Activated CD8-positive, alpha-beta T cell treated with anti-CD3 and anti-CD28 coated beads, Interleukin-2, amount 10 ng/mL, durations not matched to agents 7 days and 5 days (primary cell): ENCODE measurements around the gene ZBED6. TPM values are rescaled to one million over a fixed set of nuclear protein-coding genes. Genes with fewer than 3 reads are reported as not detected.
"Not testable (repeated sequence)": the region's sequence is repeated elsewhere in the genome, so short reads cannot be mapped to it uniquely, and the experiment has no call there.

Experiments used
- ATAC-seq: fragments of 150-1000 bp; cut with Tn5 transposase; one replicate; pipeline ENCODE4 v1.10.0; 2021; ENCODE audit warnings: moderate library complexity
- CTCF ChIA-PET: fragments of 350-600 bp; sonication (Branson Sonifier 250); formaldehyde crosslinking; loops from one replicate; lab custom pipeline; 2021; ENCODE audit warnings: antibody characterized with exemption; lab: Charles Lee
- POLR2A ChIA-PET: fragments of 350-600 bp; sonication (Branson Sonifier 250); formaldehyde crosslinking; loops from one replicate; lab custom pipeline; 2021; ENCODE audit warnings: antibody characterized with exemption; lab: Charles Lee
- DNase-seq: peaks from one replicate; pipeline ENCODE4 v3.0.0-alpha.2; 2020
- H3K27ac Mint-ChIP-seq: one replicate; pipeline ENCODE4 v1.8.0; 2021; ENCODE audit warnings: mild to moderate bottlenecking, mixed read lengths
- H3K27me3 Mint-ChIP-seq: one replicate; pipeline ENCODE4 v1.8.0; 2021; ENCODE audit warnings: low read depth, mixed read lengths
- H3K36me3 Mint-ChIP-seq: one replicate; pipeline ENCODE4 v1.8.0; 2021; ENCODE audit warnings: low read depth, mixed read lengths
- H3K4me1 Mint-ChIP-seq: one replicate; pipeline ENCODE4 v1.8.0; 2021; ENCODE audit warnings: low read depth, mixed read lengths
- H3K4me3 Mint-ChIP-seq: one replicate; pipeline ENCODE4 v1.8.0; 2021; ENCODE audit warnings: mild to moderate bottlenecking, mixed read lengths
- H3K9me3 Mint-ChIP-seq: one replicate; pipeline ENCODE4 v1.8.0; 2022; ENCODE audit warnings: mixed read lengths; ENCODE audit not compliant: insufficient read depth
- total RNA-seq, 2 experiments: library from RNA; stranded (reverse); gene quantifications; one replicate each; pipeline ENCODE4 v1.2.3, GENCODE V29; 2021

ZBED6 gene
- total RNA-seq, 2 experiments from 2014 or later: 16.3 to 18.4 TPM

DNA sequence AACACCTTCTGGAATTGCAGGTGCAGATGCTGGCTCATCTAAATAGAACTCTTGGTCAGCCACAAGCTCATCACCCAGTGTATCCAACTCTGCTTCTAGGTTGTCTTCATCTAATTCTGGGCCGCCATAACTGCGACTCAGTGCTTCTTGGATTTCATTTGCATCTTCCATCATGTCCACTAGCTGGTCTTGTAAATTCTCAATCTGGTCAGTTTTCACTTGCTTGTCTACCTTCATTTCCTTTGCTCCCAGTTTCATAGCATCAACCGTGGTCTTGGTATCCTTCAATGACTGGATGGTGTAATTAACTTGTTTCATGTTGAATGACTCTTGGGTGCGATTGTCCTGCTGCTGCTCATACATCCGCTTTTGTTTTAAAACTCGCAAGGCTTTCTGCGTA, 10.3 kb downstream of the ZBED6 start:
- no peaks in the 10 kb centered on the region for H3K27me3 Mint-ChIP-seq
- peaks cover 18% of the 10 kb centered on the region for H3K4me1 Mint-ChIP-seq
- DNase-seq: no peak
- ChIA-PET CTCF (interaction anchor here (0.6 kb wide), 1 partner anchor 46 kb away, joined by 3 read pairs; no protein-coding TSS in a partner anchor), POLR2A (interaction anchor here (0.9 kb wide), 1 partner anchor 62 kb away, joined by 4 read pairs; no protein-coding TSS in a partner anchor)
- H3K36me3 Mint-ChIP-seq: peaks cover 48% of the 10 kb centered on the region
- no peak overlapping the region for H3K27ac Mint-ChIP-seq
- no peak for ATAC-seq
- no peak overlapping the region for H3K4me3 Mint-ChIP-seq
- H3K9me3 Mint-ChIP-seq: no peaks in the 10 kb centered on the region

DNA sequence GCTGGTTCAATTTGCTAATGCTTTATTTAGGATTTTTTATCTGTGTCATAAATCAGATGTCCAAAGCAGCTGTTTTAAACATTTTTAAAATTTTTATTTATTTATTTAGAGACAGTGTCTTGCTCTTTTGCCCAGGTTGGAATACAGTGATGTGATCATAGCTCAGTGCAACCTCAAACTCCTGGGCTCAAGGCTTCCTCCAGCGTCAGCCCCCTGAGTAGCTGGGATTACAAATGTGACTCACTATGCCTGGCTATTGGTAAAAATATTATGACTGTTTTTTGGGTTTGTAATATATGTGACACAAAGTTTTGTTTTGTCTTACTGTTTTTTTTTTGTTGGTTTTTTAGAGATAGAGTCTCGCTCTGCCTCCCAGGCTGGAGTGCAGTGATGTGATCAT, 11.8 kb downstream of the ZBED6 start:
- no peak overlapping the region for H3K4me3 Mint-ChIP-seq
- peaks cover 20% of the 10 kb centered on the region for H3K4me1 Mint-ChIP-seq
- H3K27me3 Mint-ChIP-seq: no peaks in the 10 kb centered on the region
- peaks cover 52% of the 10 kb centered on the region for H3K36me3 Mint-ChIP-seq
- POLR2A ChIA-PET: no interaction called here
- H3K27ac Mint-ChIP-seq: no peak overlapping the region
- DNase-seq: no peak
- no peaks in the 10 kb centered on the region for H3K9me3 Mint-ChIP-seq
- no peak for ATAC-seq
- CTCF ChIA-PET: interaction anchor here (0.7 to 1.5 kb wide), 3 partner anchors 23 to 540 kb away, joined by 3 to 4 read pairs (median 3); partner anchors contain the start of gene LAX1

DNA sequence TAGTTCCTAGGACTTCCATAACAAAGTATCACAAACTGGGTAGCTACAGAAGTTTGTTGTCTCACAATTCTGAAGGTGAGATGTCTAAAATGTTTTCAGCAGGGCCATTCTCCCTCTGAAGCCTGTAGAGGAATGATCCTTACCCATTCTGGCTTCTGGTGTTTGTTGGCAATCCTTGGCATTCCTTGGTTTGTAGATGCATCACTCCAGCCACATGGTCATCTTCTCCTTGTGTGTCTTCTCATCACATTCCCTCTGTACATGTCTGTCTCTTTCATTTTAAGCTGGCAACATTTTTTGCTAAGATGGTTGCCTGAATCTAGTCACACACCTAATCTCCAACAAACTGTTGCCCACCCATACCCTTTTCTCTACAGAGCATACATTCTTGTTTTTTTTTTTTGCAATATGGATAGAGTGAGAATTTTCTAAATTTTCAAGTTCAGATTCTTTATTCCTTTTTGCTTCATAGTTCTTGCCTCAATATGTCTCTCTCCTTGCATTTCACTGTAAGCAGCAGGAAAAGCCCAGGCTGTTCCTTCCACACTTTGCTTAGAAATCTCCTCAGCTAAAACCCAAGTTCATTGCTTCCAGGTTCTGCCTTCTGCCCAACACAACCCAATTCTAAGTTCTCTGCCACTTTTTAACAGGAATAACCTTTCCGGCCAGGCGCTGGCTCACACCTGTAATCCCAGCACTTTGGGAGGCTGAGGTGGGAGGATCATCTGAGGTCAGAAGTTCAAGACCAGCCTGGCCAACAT, 18.3 kb downstream of the ZBED6 start:
- Mint-ChIP-seq H3K9me3 (no peaks in the 10 kb centered on the region), H3K27me3 (no peaks in the 10 kb centered on the region), H3K36me3 (peaks cover 48% of the 10 kb centered on the region), H3K27ac (no peak overlapping the region), H3K4me1 (peaks cover 14% of the 10 kb centered on the region), H3K4me3 (no peak overlapping the region)
- DNase-seq (no peak), ATAC-seq (no peak)
- CTCF ChIA-PET: no interaction called here
- POLR2A ChIA-PET: no interaction called here

DNA sequence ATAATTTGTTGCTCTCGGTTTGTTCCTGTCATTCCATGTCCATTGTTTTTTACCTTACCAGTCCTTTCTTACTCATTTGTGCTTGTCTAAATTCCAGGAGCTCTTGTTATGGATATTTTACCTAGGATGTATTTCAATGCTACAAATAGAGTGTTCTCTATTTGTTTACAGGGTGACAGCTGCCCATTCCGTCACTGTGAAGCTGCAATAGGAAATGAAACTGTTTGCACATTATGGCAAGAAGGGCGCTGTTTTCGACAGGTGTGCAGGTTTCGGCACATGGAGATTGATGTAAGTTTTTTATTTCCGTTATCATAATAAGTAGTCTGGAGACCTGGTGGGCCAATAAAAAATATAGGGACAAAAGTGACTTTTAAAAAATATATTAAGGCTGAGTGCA, 23.0 kb downstream of the ZBED6 start:
- no peak for DNase-seq
- H3K27ac Mint-ChIP-seq: no peak overlapping the region
- ChIA-PET POLR2A (interaction anchor here (0.8 kb wide), 1 partner anchor 54 kb away, joined by 3 read pairs; the partner anchor contains the start of gene LAX1), CTCF (no interaction called here)
- H3K4me1 Mint-ChIP-seq: peaks cover 5% of the 10 kb centered on the region
- H3K9me3 Mint-ChIP-seq: no peaks in the 10 kb centered on the region
- peaks cover 53% of the 10 kb centered on the region for H3K36me3 Mint-ChIP-seq
- no peak overlapping the region for H3K4me3 Mint-ChIP-seq
- ATAC-seq: no peak
- H3K27me3 Mint-ChIP-seq: no peaks in the 10 kb centered on the region

DNA sequence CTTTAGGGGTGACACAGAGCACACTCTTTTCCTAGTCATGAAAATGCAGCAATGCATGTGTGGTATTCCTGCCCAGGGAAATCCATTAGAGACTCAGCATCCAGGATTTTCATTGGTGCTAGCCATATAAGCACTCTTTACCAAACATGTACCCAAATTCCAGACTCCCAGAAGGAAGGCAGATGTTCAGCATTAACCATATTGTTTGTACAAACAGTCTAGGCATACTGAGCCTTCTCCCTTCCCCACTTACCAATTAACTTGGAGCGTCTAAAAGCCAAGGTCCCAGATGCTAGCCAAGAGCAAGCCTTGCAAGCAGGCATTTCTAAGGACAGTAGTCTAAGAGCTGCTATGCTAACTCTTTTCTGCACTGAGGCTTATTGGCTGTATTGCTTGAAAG, 27.9 kb downstream of the ZBED6 start:
- no peak overlapping the region for H3K27ac Mint-ChIP-seq
- H3K27me3 Mint-ChIP-seq: no peaks in the 10 kb centered on the region
- POLR2A ChIA-PET: no interaction called here
- no peak for DNase-seq
- peaks cover 57% of the 10 kb centered on the region for H3K36me3 Mint-ChIP-seq
- no peaks in the 10 kb centered on the region for H3K9me3 Mint-ChIP-seq
- peaks cover 2% of the 10 kb centered on the region for H3K4me1 Mint-ChIP-seq
- CTCF ChIA-PET: no interaction called here
- H3K4me3 Mint-ChIP-seq: no peak overlapping the region
- ATAC-seq: no peak

DNA sequence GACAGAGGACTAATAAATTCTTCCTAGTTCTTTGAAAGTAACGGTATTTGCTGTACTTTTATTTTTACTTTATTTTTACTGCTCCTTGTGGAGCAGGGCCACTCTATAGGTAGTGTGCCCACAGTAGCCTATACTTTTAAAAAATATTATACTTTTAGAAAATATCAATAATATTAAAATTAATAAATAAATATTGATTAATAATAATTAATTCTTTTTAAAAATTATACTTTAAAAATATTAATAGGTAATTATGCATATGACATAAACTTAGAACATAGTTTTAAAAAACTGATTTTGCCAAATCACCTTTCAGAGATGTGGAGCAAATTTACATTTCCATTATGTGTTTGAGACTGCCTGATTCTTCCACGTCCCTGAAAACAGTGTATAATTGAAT, 30.8 kb downstream of the ZBED6 start:
- peaks cover 2% of the 10 kb centered on the region for H3K4me1 Mint-ChIP-seq
- ATAC-seq: no peak
- CTCF ChIA-PET: no interaction called here
- no peaks in the 10 kb centered on the region for H3K27me3 Mint-ChIP-seq
- peaks cover 60% of the 10 kb centered on the region for H3K36me3 Mint-ChIP-seq
- H3K9me3 Mint-ChIP-seq: no peaks in the 10 kb centered on the region
- H3K27ac Mint-ChIP-seq: no peak overlapping the region
- POLR2A ChIA-PET: no interaction called here
- no peak for DNase-seq
- H3K4me3 Mint-ChIP-seq: no peak overlapping the region

DNA sequence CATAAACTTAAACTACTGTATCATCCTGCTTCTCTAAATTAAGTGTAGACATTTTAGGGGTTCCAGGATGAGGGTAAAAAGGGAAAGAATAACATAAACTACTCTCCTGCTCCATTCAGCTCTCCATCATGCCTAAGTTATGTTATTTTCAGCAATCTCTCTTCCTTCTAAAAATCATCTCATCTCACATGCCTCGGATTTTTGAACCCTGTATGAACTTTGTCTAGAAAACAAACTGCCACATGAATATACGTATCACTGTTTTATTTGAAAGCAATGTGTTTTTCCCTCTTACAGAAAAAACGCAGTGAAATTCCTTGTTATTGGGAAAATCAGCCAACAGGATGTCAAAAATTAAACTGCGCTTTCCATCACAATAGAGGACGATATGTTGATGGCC, 32.6 kb downstream of the ZBED6 start:
- POLR2A ChIA-PET: interaction anchor here (1.4 kb wide), 1 partner anchor 63 kb away, joined by 4 read pairs; the partner anchor contains the start of gene LAX1
- H3K9me3 Mint-ChIP-seq: no peaks in the 10 kb centered on the region
- H3K27me3 Mint-ChIP-seq: no peaks in the 10 kb centered on the region
- CTCF ChIA-PET: interaction anchor here (1.1 kb wide), 1 partner anchor 571 kb away, joined by 3 read pairs; no protein-coding TSS in a partner anchor
- H3K4me1 Mint-ChIP-seq: peaks cover 2% of the 10 kb centered on the region
- ATAC-seq (no peak), DNase-seq (no peak)
- peaks cover 54% of the 10 kb centered on the region for H3K36me3 Mint-ChIP-seq
- H3K27ac Mint-ChIP-seq: no peak overlapping the region
- H3K4me3 Mint-ChIP-seq: no peak overlapping the region

DNA sequence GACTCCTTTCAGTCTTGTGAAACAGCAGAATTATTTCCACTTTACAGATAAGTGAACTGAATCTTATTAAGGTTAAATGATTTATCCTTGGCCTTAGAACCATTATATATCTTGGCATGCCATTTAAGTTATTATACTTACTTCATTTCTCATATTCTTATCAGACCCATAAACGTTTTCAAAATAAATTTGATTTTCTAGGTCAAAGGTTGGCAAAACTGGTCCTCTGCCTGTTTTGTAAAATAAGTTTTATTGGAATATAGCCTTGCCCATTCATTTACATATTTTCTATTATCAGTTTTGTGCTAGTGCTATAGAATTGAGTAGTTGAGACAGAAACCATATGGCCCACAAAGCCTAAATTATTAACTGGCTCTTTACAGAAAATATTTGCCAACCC, 33.1 kb downstream of the ZBED6 start:
- no peak for ATAC-seq
- Mint-ChIP-seq H3K27me3 (no peaks in the 10 kb centered on the region), H3K9me3 (no peaks in the 10 kb centered on the region), H3K27ac (no peak overlapping the region), H3K4me3 (no peak overlapping the region), H3K36me3 (peaks cover 55% of the 10 kb centered on the region), H3K4me1 (peaks cover 2% of the 10 kb centered on the region)
- no peak for DNase-seq
- ChIA-PET POLR2A (no interaction called here), CTCF (no interaction called here)

DNA sequence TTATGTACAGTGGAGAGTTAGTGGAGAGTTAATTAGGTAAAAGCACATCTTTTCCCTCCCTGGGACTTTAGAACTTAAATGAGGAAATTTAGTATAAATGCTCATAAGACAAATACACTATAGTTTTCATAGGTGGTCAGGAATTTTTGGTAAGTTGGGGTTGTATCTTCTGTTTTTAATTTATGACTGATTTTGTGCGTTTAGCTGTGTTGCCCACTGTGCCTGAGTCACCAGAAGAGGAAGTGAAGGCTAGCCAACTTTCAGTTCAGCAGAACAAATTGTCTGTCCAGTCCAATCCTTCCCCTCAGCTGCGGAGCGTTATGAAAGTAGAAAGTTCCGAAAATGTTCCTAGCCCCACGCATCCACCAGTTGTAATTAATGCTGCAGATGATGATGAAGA, 33.8 kb downstream of the ZBED6 start:
- H3K27me3 Mint-ChIP-seq, ATAC-seq, H3K9me3 Mint-ChIP-seq, H3K4me1 Mint-ChIP-seq, H3K4me3 Mint-ChIP-seq, DNase-seq, POLR2A ChIA-PET, CTCF ChIA-PET: not testable (repeated sequence)
- Mint-ChIP-seq H3K27ac (peak overlapping the region; percentile 14), H3K36me3 (peaks cover 57% of the 10 kb centered on the region)

DNA sequence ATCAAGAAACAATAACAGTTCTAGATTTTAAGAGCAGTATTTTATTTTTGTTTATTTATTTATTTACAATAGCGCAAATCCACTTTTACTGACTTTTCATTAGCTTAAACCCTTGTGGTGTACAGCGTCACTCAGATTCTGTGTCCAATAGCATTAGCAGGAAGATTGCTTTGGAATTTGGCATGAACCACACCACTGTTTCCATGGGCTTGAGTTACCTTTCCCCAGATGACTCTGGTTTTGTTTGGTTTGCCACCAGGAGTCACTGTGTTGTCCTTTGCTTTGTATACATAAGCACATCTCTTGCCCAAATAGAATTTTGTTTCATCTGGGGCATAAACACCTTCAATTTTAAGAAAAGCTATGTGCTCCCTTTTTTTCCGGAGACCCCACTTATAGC, 40.1 kb downstream of the ZBED6 start:
- ChIA-PET CTCF (no interaction called here), POLR2A (no interaction called here)
- no peak for DNase-seq
- Mint-ChIP-seq H3K4me3 (no peak overlapping the region), H3K27ac (no peak overlapping the region), H3K27me3 (no peaks in the 10 kb centered on the region), H3K4me1 (no peaks in the 10 kb centered on the region), H3K9me3 (no peaks in the 10 kb centered on the region), H3K36me3 (peaks cover 53% of the 10 kb centered on the region)
- no peak for ATAC-seq

DNA sequence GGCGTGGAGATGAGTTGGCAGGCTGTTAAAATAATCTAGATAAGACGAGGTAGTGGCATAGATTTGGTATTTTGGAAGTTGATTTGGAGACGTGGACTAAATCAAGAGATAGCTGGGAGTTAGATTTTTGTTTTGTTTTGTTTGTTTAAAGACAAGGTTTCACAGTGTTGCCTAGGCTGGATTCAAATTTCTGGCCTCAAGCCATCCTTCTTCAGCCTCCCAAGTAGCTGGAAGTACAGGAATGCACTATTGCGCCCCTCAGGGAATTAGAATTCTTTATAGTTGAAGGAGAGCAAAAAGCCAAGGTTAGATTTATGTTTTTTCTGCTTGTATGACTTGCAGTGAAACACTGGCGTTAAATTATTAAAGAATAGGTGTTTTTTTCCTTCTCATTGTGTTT, 43.7 kb downstream of the ZBED6 start:
- H3K4me3 Mint-ChIP-seq: no peak overlapping the region
- DNase-seq (no peak), ATAC-seq (no peak)
- no peaks in the 10 kb centered on the region for H3K27me3 Mint-ChIP-seq
- ChIA-PET POLR2A (no interaction called here), CTCF (no interaction called here)
- no peak overlapping the region for H3K27ac Mint-ChIP-seq
- peaks cover 61% of the 10 kb centered on the region for H3K36me3 Mint-ChIP-seq
- no peaks in the 10 kb centered on the region for H3K9me3 Mint-ChIP-seq
- no peaks in the 10 kb centered on the region for H3K4me1 Mint-ChIP-seq

DNA sequence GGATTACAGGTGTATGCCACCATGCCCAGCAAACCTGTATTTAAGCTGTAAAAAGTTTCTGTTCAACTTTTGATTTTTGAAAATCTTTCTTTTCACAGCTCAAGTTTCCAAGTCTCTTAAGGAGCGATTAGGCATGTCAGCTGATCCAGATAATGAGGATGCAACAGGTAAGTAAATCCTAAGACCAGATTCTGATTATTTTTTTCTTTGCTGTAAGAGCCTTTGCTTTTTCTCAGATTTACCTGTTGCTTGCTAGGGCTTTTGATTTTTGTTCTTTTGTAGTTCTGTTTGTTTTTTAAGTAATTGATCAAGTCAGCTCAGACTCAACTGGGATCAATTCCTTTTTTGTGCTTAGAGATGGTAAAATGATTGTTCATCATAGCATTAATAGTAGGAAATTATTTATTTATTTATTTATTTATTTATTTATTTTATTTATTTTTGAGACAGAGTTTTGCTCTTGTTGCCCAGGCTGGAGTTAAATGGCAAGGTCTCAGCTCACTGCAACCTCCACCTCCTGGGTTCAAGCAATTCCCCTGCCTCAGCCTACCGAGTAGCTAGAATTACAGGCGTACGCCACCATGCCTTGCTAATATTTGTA, 44.9 kb downstream of the ZBED6 start:
- H3K4me3 Mint-ChIP-seq: no peak overlapping the region
- no peaks in the 10 kb centered on the region for H3K9me3 Mint-ChIP-seq
- CTCF ChIA-PET: no interaction called here
- H3K36me3 Mint-ChIP-seq: peaks cover 60% of the 10 kb centered on the region
- POLR2A ChIA-PET: interaction anchor here (0.7 kb wide), 1 partner anchor 249 kb away, joined by 3 read pairs; no protein-coding TSS in a partner anchor
- no peak for ATAC-seq
- H3K27ac Mint-ChIP-seq: no peak overlapping the region
- no peak for DNase-seq
- H3K27me3 Mint-ChIP-seq: no peaks in the 10 kb centered on the region
- no peaks in the 10 kb centered on the region for H3K4me1 Mint-ChIP-seq
